Astrocyte (in vitro differentiated cells and primary cell): ENCODE results near the gene SLC25A43. TPM values are rescaled to one million over a fixed set of nuclear protein-coding genes. Genes with fewer than 3 reads are reported as not detected.

ENCODE experiments used
- DNase-seq: peaks from one replicate; pipeline ENCODE4 v3.0.0-alpha.2; 2010; ENCODE audit warnings: low read depth
- FAIRE-seq: peaks from 2 replicates; lab custom pipeline; 2011; peaks lifted over from hg19 to GRCh38; lab: Jason Lieb, UNC
- H2AFZ ChIP-seq: 2 replicates; pipeline ENCODE4 v1.6.0; 2012; ENCODE audit warnings: low read depth, low read length, inconsistent platforms
- H3K27ac ChIP-seq: 2 replicates; pipeline ENCODE4 v1.5.1; 2011; ENCODE audit warnings: low read depth, low read length, inconsistent platforms
- H3K27me3 ChIP-seq: 2 replicates; pipeline ENCODE4 v1.6.0; 2011; ENCODE audit warnings: low read length, inconsistent platforms; ENCODE audit not compliant: insufficient read depth
- H3K36me3 ChIP-seq: 2 replicates; pipeline ENCODE4 v1.5.1; 2011; ENCODE audit warnings: low read length, inconsistent platforms; ENCODE audit not compliant: insufficient read depth
- H3K4me1 ChIP-seq: 2 replicates; pipeline ENCODE4 v1.5.1; 2011; ENCODE audit warnings: low read length, inconsistent platforms; ENCODE audit not compliant: insufficient read depth
- H3K4me2 ChIP-seq: 2 replicates; pipeline ENCODE4 v1.6.0; 2012; ENCODE audit warnings: low read length, inconsistent platforms
- H3K4me3 ChIP-seq: 2 replicates; pipeline ENCODE4 v1.5.1; 2011; ENCODE audit warnings: low read depth, mild to moderate bottlenecking, low read length, inconsistent platforms; ENCODE audit not compliant: insufficient read depth
- H3K79me2 ChIP-seq: 2 replicates; pipeline ENCODE4 v1.6.0; 2012; ENCODE audit warnings: mild to moderate bottlenecking, low read length, inconsistent platforms; ENCODE audit not compliant: insufficient read depth
- H3K9ac ChIP-seq: 2 replicates; pipeline ENCODE4 v1.6.0; 2012; ENCODE audit warnings: mild to moderate bottlenecking, low read length, inconsistent platforms
- H3K9me3 ChIP-seq: 2 replicates; pipeline ENCODE4 v1.5.1; 2012; ENCODE audit warnings: low read depth, mild to moderate bottlenecking, low read length, inconsistent platforms; ENCODE audit not compliant: insufficient read depth
- H4K20me1 ChIP-seq: 2 replicates; pipeline ENCODE4 v1.6.0; 2012; ENCODE audit warnings: low read length, inconsistent platforms; ENCODE audit not compliant: insufficient read depth
- H3K27ac Mint-ChIP-seq: one replicate; pipeline ENCODE4 v1.8.0; 2021; ENCODE audit warnings: mild to moderate bottlenecking, mixed read lengths; ENCODE audit not compliant: unreplicated experiment
- H3K27me3 Mint-ChIP-seq: one replicate; pipeline ENCODE4 v1.8.0; 2021; ENCODE audit warnings: low read depth, mixed read lengths; ENCODE audit not compliant: unreplicated experiment
- H3K36me3 Mint-ChIP-seq: one replicate; pipeline ENCODE4 v1.8.0; 2021; ENCODE audit warnings: low read depth, mixed read lengths; ENCODE audit not compliant: unreplicated experiment
- H3K4me1 Mint-ChIP-seq: one replicate; pipeline ENCODE4 v1.8.0; 2021; ENCODE audit warnings: low read depth, mixed read lengths; ENCODE audit not compliant: unreplicated experiment
- H3K4me3 Mint-ChIP-seq: one replicate; pipeline ENCODE4 v1.8.0; 2021; ENCODE audit warnings: mild to moderate bottlenecking, moderate library complexity, mixed read lengths; ENCODE audit not compliant: unreplicated experiment
- H3K9me3 Mint-ChIP-seq: one replicate; pipeline ENCODE4 v1.8.0; 2021; ENCODE audit warnings: mild to moderate bottlenecking, mixed read lengths; ENCODE audit not compliant: unreplicated experiment
- EZH2 ChIP-seq: IDR thresholded peaks from 2 replicates; pipeline ENCODE4 v1.6.1; 2012; ENCODE audit warnings: mild to moderate bottlenecking, low read length, inconsistent platforms; ENCODE audit not compliant: insufficient read depth
- total RNA-seq: library from RNA; stranded (reverse); gene quantifications from 2 replicates; pipeline ENCODE4 v1.2.1, GENCODE V29; 2021
- TF ChIP-seq, protein P1 (sequence below): IDR thresholded peaks from 2 replicates; pipeline ENCODE4 v1.5.1; 2011; ENCODE audit warnings: low read depth, mild to moderate bottlenecking, inconsistent platforms, low read length, moderate library complexity; ENCODE audit not compliant: insufficient read depth

Gene SLC25A43
- total RNA-seq, 1 donor from 2014 or later, result 11.6 TPM

DNA sequence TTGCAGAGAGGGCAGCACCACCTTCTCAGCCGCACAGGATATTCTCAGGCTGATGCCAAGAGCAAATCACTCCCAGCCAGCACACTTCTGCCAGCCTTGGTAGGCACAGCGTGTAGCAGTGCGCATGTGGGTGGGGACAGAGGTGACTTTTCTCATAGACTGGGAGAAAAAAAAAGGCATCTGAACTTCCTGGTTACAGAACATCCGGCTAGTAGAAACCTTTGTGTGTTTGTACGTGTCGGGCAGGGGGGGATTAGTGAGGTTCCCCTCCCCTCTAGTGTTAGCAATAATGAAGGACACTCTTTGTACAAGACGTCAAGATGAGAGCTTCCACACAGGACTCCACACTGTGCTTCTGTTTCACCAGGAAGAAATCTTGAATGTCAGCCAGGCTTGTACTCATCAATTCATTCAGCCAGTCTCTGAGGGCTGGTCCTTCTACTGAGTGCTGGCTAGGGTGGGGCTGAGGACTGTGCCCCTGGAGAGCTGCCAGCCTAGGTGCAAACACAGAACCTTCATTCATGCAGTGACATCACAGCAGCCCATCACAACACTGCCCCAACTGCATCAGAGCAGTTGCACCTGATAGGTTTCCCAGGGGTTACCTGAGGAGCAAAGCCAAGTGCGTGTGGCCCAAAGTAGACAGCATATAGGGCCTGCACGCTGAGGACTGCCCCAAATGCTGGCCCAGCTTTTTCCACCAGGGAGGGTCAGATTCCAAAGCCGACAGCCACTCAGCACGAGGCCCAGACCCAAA is 103.8 kb downstream of the SLC25A43 start:
- H3K9ac ChIP-seq, result peak overlapping the region; percentile 20
- no peak for TF ChIP-seq EZH2
- TF ChIP-seq, protein P1, sequence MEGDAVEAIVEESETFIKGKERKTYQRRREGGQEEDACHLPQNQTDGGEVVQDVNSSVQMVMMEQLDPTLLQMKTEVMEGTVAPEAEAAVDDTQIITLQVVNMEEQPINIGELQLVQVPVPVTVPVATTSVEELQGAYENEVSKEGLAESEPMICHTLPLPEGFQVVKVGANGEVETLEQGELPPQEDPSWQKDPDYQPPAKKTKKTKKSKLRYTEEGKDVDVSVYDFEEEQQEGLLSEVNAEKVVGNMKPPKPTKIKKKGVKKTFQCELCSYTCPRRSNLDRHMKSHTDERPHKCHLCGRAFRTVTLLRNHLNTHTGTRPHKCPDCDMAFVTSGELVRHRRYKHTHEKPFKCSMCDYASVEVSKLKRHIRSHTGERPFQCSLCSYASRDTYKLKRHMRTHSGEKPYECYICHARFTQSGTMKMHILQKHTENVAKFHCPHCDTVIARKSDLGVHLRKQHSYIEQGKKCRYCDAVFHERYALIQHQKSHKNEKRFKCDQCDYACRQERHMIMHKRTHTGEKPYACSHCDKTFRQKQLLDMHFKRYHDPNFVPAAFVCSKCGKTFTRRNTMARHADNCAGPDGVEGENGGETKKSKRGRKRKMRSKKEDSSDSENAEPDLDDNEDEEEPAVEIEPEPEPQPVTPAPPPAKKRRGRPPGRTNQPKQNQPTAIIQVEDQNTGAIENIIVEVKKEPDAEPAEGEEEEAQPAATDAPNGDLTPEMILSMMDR, result no peak
- Mint-ChIP-seq H3K4me1 (peaks cover 11% of the 10 kb centered on the region), H3K27me3 (no peaks in the 10 kb centered on the region), H3K9me3 (no peaks in the 10 kb centered on the region), H3K27ac (peak overlapping the region; percentile 34), H3K4me3 (no peak overlapping the region), H3K36me3 (no peaks in the 10 kb centered on the region)
- no peaks in the 10 kb centered on the region for H3K9me3 ChIP-seq
- H3K4me1 ChIP-seq, result peaks cover 16% of the 10 kb centered on the region
- DNase-seq (peak; percentile 39), FAIRE-seq (peak; percentile 75)
- peak overlapping the region; percentile 52 for H2AFZ ChIP-seq
- peak overlapping the region; percentile 17 for H3K4me3 ChIP-seq
- no peaks in the 10 kb centered on the region for H3K36me3 ChIP-seq
- H3K27me3 ChIP-seq, result no peaks in the 10 kb centered on the region
- H3K27ac ChIP-seq, result peak overlapping the region; percentile 60
- no peaks in the 10 kb centered on the region for H4K20me1 ChIP-seq
- peak overlapping the region; percentile 78 for H3K4me2 ChIP-seq
- H3K79me2 ChIP-seq, result no peaks in the 10 kb centered on the region

- H3K4me2 ChIP-seq, result peak overlapping the region; percentile 78
- no peak overlapping the region for H3K9ac ChIP-seq
- no peaks in the 10 kb centered on the region for H3K9me3 Mint-ChIP-seq
- no peaks in the 10 kb centered on the region for H3K27me3 ChIP-seq
- H3K4me1 Mint-ChIP-seq, result peaks cover 11% of the 10 kb centered on the region
- peaks cover 16% of the 10 kb centered on the region for H3K4me1 ChIP-seq
- H3K27me3 Mint-ChIP-seq, result no peaks in the 10 kb centered on the region
- no peaks in the 10 kb centered on the region for H3K79me2 ChIP-seq
- no peaks in the 10 kb centered on the region for H3K9me3 ChIP-seq
- DNase-seq (peak; percentile 81), FAIRE-seq (peak; percentile 95)
- H3K27ac ChIP-seq, result peak overlapping the region; percentile 63
- no peak overlapping the region for H3K4me3 Mint-ChIP-seq
- TF ChIP-seq, protein P1, result no peak
- TF ChIP-seq EZH2, result no peak
- H3K36me3 Mint-ChIP-seq, result no peaks in the 10 kb centered on the region
- H3K4me3 ChIP-seq, result no peak overlapping the region
- H2AFZ ChIP-seq, result peak overlapping the region; percentile 52
- H3K27ac Mint-ChIP-seq, result no peak overlapping the region
- no peaks in the 10 kb centered on the region for H4K20me1 ChIP-seq
- no peaks in the 10 kb centered on the region for H3K36me3 ChIP-seq
Observed at GRCh38 chrX:119503484-119503861, 104.3 kb downstream of the SLC25A43 start.

Other genes with a start within 250 kb of the SLC25A43 start
- 118 and 120 TPM in 2 replicates for gene PGRMC1, start 163.1 kb upstream of the SLC25A43 start, total RNA-seq
- gene SLC25A5, start 69.1 kb downstream of the SLC25A43 start, total RNA-seq, result 171 and 176 TPM in 2 replicates
- 19.2 and 22.1 TPM in 2 replicates for gene STEEP1, start 166.1 kb downstream of the SLC25A43 start, total RNA-seq
- 75.9 and 78.9 TPM in 2 replicates for gene UBE2A, start 175.2 kb downstream of the SLC25A43 start, total RNA-seq
- gene NKRF, start 207.1 kb downstream of the SLC25A43 start, total RNA-seq, result 10.8 and 11.6 TPM in 2 replicates